Activated CD4-positive, alpha-beta T cell treated with anti-CD3 and anti-CD28 coated beads, Interleukin-2, amount 50 U/mL, for 1 hour (primary cell): Measurements from ENCODE around the gene HSPA4L.

ENCODE experiments used
- DNase-seq: peaks from one replicate; pipeline ENCODE4 v3.0.0-alpha.2; 2020

HSPA4L gene

GRCh38 chr4:127870688-127871087 is 88.6 kb downstream of the HSPA4L start:
- DNase-seq = no peak

- DNase-seq = no peak
Measured at GRCh38 chr4:127875791-127876190, 93.7 kb downstream of the HSPA4L start.

GRCh38 chr4:127880763-127881562 is 98.8 kb downstream of the HSPA4L start, which contains the start of gene PLK4:
Gene PLK4 (plus strand): TSS chr4:127880893. CDS start chr4:127881135, 242 bp downstream.
- peak; percentile 90 for DNase-seq

GRCh38 chr4:127881563-127881864 is 99.4 kb downstream of the HSPA4L start:
- no peak for DNase-seq

GRCh38 chr4:127888559-127888958 is 106.4 kb downstream of the HSPA4L start:
- DNase-seq = no peak

- DNase-seq = no peak
Measured at GRCh38 chr4:127889903-127890302, 107.8 kb downstream of the HSPA4L start.
